WTC11 (cell line): ENCODE measurements around the gene CENPVL3. TPM values are rescaled to one million over a fixed set of nuclear protein-coding genes. Genes with fewer than 3 reads are reported as not detected.

Source experiments
- ATAC-seq: fragments of 200-7000 bp; cut with Tn5 transposase; 2 replicates; pipeline ENCODE4 v1.10.0; 2021; ENCODE audit warnings: mild to moderate bottlenecking, moderate library complexity
- CTCF ChIA-PET: fragments of 300-600 bp; sonication (Branson Sonifier 250); formaldehyde crosslinking; loops from one replicate; lab custom pipeline; 2021; ENCODE audit warnings: antibody characterized with exemption; lab: Charles Lee
- POLR2A ChIA-PET: fragments of 350-600 bp; sonication (Branson Sonifier 250); formaldehyde crosslinking; loops from one replicate; lab custom pipeline; 2021; ENCODE audit warnings: antibody characterized with exemption; lab: Charles Lee
- DNase-seq: peaks from one replicate; pipeline ENCODE4 v3.0.0; 2021; ENCODE audit warnings: low spot score
- H3K27ac Mint-ChIP-seq: 2 replicates; pipeline ENCODE4 v1.8.0; 2021; ENCODE audit warnings: mixed read lengths
- H3K27me3 Mint-ChIP-seq: 2 replicates; pipeline ENCODE4 v1.8.0; 2021; ENCODE audit warnings: low read depth, mild to moderate bottlenecking, moderate library complexity, mixed read lengths
- H3K36me3 Mint-ChIP-seq: 2 replicates; pipeline ENCODE4 v1.8.0; 2021; ENCODE audit warnings: mixed read lengths
- H3K4me1 Mint-ChIP-seq: 2 replicates; pipeline ENCODE4 v1.8.0; 2022; ENCODE audit warnings: mixed read lengths
- H3K4me3 Mint-ChIP-seq: 2 replicates; pipeline ENCODE4 v1.8.0; 2021; ENCODE audit warnings: mild to moderate bottlenecking, moderate library complexity, mixed read lengths
- H3K9me3 Mint-ChIP-seq: 2 replicates; pipeline ENCODE4 v1.8.0; 2021; ENCODE audit warnings: mixed read lengths
- ATF1 ChIP-seq: sonication (generic); formaldehyde crosslinking; IDR thresholded peaks from 2 replicates; pipeline ENCODE4 v1.8.1; 2023; ENCODE audit warnings: mild to moderate bottlenecking, moderate library complexity, missing genetic modification reagents
- FOXP1 ChIP-seq: sonication (generic); formaldehyde crosslinking; IDR thresholded peaks from 2 replicates; pipeline ENCODE4 v1.8.0; 2022; ENCODE audit warnings: missing genetic modification reagents, mild to moderate bottlenecking, moderate library complexity, borderline replicate concordance
- FOXP4 ChIP-seq: sonication (generic); formaldehyde crosslinking; IDR thresholded peaks from 2 replicates; pipeline ENCODE4 v1.8.0; 2022; ENCODE audit warnings: mild to moderate bottlenecking, missing genetic modification reagents
- IRF1 ChIP-seq: sonication (generic); formaldehyde crosslinking; IDR thresholded peaks from 2 replicates; pipeline ENCODE4 v1.8.0; 2023; ENCODE audit warnings: missing genetic modification reagents
- IRF2 ChIP-seq: sonication (generic); formaldehyde crosslinking; IDR thresholded peaks from 2 replicates; pipeline ENCODE4 v1.8.0; 2022; ENCODE audit warnings: low read depth, missing genetic modification reagents, borderline replicate concordance
- KAT7 ChIP-seq: sonication (generic); formaldehyde crosslinking; IDR thresholded peaks from 2 replicates; pipeline ENCODE4 v1.8.1; 2023; ENCODE audit warnings: missing genetic modification reagents, mild to moderate bottlenecking, borderline replicate concordance
- MYBL2 ChIP-seq: sonication (generic); formaldehyde crosslinking; IDR thresholded peaks from 2 replicates; pipeline ENCODE4 v1.8.1; 2023; ENCODE audit warnings: mild to moderate bottlenecking, moderate library complexity, missing genetic modification reagents
- NFYB ChIP-seq: sonication (generic); formaldehyde crosslinking; conservative IDR thresholded peaks from 2 replicates; pipeline ENCODE4 v1.8.0; 2022; ENCODE audit warnings: low read depth, missing genetic modification reagents
- RELA ChIP-seq: sonication (generic); formaldehyde crosslinking; IDR thresholded peaks from 2 replicates; pipeline ENCODE4 v1.8.1; 2022; ENCODE audit warnings: missing genetic modification reagents, mild to moderate bottlenecking, borderline replicate concordance
- RORB ChIP-seq: fragments of 250-450 bp; sonication (Bioruptor Pico); IDR thresholded peaks from 2 replicates; pipeline ENCODE4 v1.9.0; 2021; ENCODE audit warnings: mild to moderate bottlenecking
- TCF7 ChIP-seq: sonication (generic); formaldehyde crosslinking; IDR thresholded peaks from 2 replicates; pipeline ENCODE4 v1.8.0; 2022; ENCODE audit warnings: mild to moderate bottlenecking, low read depth, missing genetic modification reagents, moderate library complexity
- TP53 ChIP-seq: sonication (generic); formaldehyde crosslinking; IDR thresholded peaks from 2 replicates; pipeline ENCODE4 v1.8.1; 2023; ENCODE audit warnings: mild to moderate bottlenecking, missing genetic modification reagents
- USF1 ChIP-seq: sonication (generic); formaldehyde crosslinking; IDR thresholded peaks from 2 replicates; pipeline ENCODE4 v1.8.0; 2022; ENCODE audit warnings: mild to moderate bottlenecking, missing genetic modification reagents
- USF2 ChIP-seq: sonication (generic); formaldehyde crosslinking; IDR thresholded peaks from 2 replicates; pipeline ENCODE4 v1.8.1; 2023; ENCODE audit warnings: mild to moderate bottlenecking, missing genetic modification reagents, moderate library complexity
- ZNF219 ChIP-seq: sonication (generic); formaldehyde crosslinking; IDR thresholded peaks from 2 replicates; pipeline ENCODE4 v1.8.0; 2023; ENCODE audit warnings: missing genetic modification reagents, mild to moderate bottlenecking, borderline replicate concordance
- total RNA-seq: library from RNA; stranded (reverse); gene quantifications from 3 replicates; pipeline ENCODE4 v1.2.3, GENCODE V29; 2021
- TF ChIP-seq, protein P1 (sequence below): sonication (generic); formaldehyde crosslinking; IDR thresholded peaks from 2 replicates; pipeline ENCODE4 v1.8.1; 2022; ENCODE audit warnings: mild to moderate bottlenecking, missing genetic modification reagents, moderate library complexity, borderline replicate concordance

The CENPVL3 gene
- total RNA-seq, 1 experiment from 2014 or later = 3.3 TPM

GRCh38 chrX:51608126-51608525 is 10.6 kb downstream of the CENPVL3 start:
- Mint-ChIP-seq H3K36me3 (no peaks in the 10 kb centered on the region), H3K4me1 (no peaks in the 10 kb centered on the region), H3K27ac (no peak overlapping the region), H3K4me3 (no peak overlapping the region), H3K27me3 (no peaks in the 10 kb centered on the region; the same call in 1 of the 2 replicates), H3K9me3 (no peaks in the 10 kb centered on the region)
- ATAC-seq = no peak
- CTCF ChIA-PET = no interaction called here
- POLR2A ChIA-PET = no interaction called here
- TF ChIP-seq ZNF219 (CRISPR knock-in tag) (no peak), KAT7 (CRISPR knock-in tag) (no peak)
- no peak for DNase-seq

DNA sequence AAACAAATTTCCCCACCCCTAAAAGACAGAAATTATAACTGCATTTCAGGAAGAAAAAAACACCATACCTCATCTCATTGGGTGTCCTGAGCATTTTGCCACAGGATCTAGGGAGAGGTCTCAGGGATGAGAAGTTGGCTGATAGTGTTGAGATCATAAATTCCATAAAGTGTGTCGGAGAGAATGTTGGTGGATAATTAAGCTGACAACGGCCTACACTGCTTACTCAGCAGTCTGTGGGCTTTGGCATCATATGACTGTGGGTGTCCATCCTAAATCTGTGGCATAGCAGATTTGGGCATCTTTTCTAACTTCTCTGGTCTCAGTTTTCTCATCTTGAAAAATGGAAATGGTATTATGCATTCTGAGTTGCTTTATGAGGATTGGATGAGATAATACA is 12.3 kb downstream of the CENPVL3 start:
- Mint-ChIP-seq H3K4me3 (no peak overlapping the region), H3K9me3 (no peaks in the 10 kb centered on the region), H3K4me1 (no peaks in the 10 kb centered on the region), H3K27me3 (no peaks in the 10 kb centered on the region)
- no peak for ATAC-seq
- TF ChIP-seq, protein P1, sequence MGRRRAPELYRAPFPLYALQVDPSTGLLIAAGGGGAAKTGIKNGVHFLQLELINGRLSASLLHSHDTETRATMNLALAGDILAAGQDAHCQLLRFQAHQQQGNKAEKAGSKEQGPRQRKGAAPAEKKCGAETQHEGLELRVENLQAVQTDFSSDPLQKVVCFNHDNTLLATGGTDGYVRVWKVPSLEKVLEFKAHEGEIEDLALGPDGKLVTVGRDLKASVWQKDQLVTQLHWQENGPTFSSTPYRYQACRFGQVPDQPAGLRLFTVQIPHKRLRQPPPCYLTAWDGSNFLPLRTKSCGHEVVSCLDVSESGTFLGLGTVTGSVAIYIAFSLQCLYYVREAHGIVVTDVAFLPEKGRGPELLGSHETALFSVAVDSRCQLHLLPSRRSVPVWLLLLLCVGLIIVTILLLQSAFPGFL (CRISPR knock-in tag) = no peak
- TF ChIP-seq FOXP4 (CRISPR knock-in tag) (no peak), MYBL2 (CRISPR knock-in tag) (no peak), RELA (CRISPR knock-in tag) (no peak), IRF1 (CRISPR knock-in tag) (no peak)
- TF ChIP-seq, all 79 proteins: peak for 0
- no peak for DNase-seq
- Mint-ChIP-seq H3K27ac (no peak overlapping the region), H3K36me3 (no peaks in the 10 kb centered on the region)
- CTCF ChIA-PET = no interaction called here
- POLR2A ChIA-PET = no interaction called here

DNA sequence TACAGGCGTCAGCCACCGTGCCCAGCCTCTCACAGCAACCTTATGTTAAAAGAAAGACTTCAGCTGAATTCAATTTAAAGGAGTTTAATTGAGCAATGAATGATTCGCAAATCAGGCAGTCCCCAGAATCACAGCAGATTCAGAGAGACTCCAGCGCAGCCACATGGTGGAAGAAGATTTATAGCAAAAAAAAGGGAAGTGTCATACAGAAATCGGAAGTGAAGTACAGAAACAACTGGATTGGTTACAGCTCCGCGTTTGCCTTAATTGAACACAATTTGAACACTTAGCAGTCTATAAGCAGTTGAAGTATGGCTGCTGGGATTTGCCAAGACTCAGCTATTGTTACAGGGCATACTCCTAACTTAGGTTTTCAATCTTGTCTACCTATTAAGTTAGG is 19.8 kb downstream of the CENPVL3 start:
- ChIA-PET CTCF (no interaction called here), POLR2A (no interaction called here)
- DNase-seq = no peak
- TF ChIP-seq TP53 (CRISPR knock-in tag) (no peak), NFYB (CRISPR knock-in tag) (no peak), TCF7 (CRISPR knock-in tag) (no peak), ATF1 (CRISPR knock-in tag) (no peak), IRF2 (no peak), USF1 (CRISPR knock-in tag) (no peak), USF2 (no peak), FOXP1 (CRISPR knock-in tag) (no peak), RORB (CRISPR knock-in tag) (no peak)
- Mint-ChIP-seq H3K4me3 (no peak overlapping the region), H3K36me3 (no peaks in the 10 kb centered on the region), H3K27me3 (peaks cover under 1% of the 10 kb centered on the region; the same call in 1 of the 2 replicates), H3K9me3 (no peaks in the 10 kb centered on the region), H3K4me1 (no peaks in the 10 kb centered on the region), H3K27ac (no peak overlapping the region)
- ATAC-seq = no peak
